HG03135 (cell line): ENCODE measurements around the gene ATP8B3.

Source experiments
- ATAC-seq: cut with Tn5 transposase; IDR thresholded peaks from one replicate; pipeline ENCODE4 v1.9.1; 2021; ENCODE audit warnings: mild to moderate bottlenecking, moderate library complexity; ENCODE audit not compliant: unreplicated experiment

ATP8B3 gene

GRCh38 chr19:1748115-1748872, 63.8 kb downstream of the ATP8B3 start:
- ATAC-seq = no peak

GRCh38 chr19:1747285-1748114, 64.6 kb downstream of the ATP8B3 start:
- no peak for ATAC-seq

DNA sequence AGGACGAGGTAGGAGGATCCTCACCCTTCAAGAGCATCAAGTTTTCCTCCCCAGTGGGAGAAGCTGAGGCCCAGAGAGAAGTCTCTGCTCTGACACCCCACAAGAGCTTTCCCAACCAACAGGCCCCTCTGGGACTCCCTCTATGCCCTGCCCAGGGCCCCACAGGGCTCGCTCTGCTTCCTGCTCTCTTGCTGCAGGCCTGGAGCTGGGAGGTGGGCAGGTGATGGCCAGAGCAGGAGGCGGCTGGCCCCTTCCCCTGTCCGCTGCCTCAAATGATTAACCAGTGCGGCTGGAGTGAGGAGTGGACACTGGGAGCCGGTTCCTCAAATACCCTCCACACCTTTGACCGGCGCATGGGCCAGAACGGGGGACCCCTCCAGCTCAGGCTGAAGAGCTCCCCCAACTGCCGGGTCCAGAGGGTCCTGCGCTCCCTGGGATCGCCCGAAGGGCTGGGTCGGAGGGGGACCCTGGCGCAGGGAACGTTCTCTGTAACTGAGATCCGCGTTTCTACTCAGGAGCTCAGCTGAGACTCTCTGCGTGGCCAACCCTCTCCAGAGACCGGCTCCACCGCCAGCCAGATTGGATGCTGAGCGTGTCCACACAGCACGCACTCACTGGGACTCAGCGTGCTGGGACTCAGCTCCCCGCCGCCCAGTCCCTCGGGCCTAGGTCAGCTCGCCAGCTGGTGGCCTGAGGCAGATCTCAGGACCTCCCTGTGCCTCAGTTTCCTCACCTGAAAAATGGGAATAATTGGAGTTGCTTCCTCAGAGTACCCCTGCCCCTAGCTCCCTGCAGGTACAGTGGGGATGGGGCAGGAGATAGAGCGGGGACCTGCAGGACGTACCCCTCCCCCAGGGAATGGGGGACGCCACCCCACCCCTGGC, 65.4 kb downstream of the ATP8B3 start:
- no peak for ATAC-seq

- ATAC-seq = no peak
These were observed 66.5 kb downstream of the ATP8B3 start for GRCh38 chr19:1745589-1746031.

DNA sequence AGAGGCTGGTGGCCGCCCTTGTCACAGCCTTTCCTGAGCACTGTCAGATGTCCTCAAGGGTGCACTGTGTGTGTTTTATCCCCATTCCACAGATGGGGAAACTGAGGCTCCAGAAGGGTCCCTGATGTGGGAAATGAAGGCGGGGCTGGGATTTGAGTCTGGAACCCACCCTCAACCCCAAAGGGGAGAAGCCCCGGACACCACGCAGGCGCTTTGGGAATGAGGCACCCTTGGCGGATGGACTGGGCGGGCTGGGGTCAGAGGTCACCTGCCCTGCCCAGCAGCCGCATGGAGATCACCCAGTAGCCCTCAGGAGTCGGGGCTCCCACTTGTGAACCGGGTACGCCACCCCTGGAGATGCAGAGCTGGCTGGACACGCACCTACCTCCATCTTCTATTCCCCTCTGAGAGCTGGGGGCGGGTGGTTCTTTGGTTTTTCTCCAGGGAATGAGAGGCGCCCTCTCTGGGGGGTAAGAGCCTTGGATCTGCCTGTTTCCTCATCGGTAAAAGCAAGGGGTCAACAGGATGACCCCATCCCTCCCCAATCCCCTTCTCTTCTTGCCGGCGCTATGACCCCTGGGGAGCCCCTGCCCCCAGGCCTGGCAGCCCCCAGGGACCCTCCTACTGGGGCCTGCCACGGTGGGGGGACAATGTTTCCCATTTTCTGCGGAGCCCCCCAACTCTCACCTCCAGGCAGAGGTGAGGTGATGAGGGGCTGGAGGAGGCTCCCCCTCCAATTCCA, 67.1 kb downstream of the ATP8B3 start:
- ATAC-seq = no peak

DNA sequence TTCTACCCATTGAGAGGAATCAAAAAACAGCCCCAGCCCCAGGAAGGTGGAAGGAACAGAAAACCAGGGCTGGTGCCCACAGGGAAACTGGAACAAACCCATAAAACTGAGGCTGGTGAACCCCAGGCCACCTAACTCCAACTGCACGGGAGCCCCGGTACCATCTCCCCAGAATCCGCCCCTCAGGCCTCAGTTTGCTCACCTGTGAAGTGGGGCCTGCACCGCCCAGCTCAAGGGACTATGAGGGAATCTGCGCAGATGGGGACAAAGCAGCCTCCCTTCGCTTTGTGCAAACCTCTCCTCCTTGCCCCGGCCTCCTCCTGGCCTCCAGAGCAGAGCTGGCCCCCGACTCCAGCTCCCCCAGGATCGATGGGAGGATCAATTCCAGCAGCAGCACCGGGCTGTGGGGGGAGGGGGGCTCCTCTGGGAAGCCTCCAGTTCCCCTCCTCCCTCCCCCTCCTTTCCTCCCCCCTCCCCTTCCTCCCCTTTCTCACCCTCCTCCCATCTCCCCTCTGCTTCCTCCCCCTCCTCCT, 67.9 kb downstream of the ATP8B3 start:
- no peak for ATAC-seq

GRCh38 chr19:1742989-1743696, 68.9 kb downstream of the ATP8B3 start:
- ATAC-seq = no peak

- no peak for ATAC-seq
These were observed 72.0 kb downstream of the ATP8B3 start for GRCh38 chr19:1739960-1740629.

- no peak for ATAC-seq
These were observed 75.1 kb downstream of the ATP8B3 start for GRCh38 chr19:1736927-1737326.

DNA sequence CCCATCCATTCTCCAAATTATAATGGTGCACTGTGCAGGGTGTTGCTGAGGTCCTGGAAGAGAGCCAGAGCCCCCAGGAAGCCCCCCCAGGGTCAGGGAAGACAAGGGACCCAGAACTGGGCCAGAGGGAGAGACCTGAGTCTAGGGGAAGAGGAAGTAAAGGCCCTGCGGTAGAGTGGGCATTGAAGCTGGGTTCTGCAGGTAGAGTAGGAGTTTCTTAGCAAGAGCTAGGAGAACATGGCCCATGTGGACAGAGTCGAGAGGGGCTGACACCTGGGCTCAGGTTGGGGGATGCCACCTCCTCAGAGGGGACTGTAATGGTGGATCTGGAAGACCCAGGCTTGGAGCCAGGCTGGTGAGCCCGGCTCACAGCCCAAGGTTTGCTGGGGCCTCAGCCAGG, 75.8 kb downstream of the ATP8B3 start:
- no peak for ATAC-seq

DNA sequence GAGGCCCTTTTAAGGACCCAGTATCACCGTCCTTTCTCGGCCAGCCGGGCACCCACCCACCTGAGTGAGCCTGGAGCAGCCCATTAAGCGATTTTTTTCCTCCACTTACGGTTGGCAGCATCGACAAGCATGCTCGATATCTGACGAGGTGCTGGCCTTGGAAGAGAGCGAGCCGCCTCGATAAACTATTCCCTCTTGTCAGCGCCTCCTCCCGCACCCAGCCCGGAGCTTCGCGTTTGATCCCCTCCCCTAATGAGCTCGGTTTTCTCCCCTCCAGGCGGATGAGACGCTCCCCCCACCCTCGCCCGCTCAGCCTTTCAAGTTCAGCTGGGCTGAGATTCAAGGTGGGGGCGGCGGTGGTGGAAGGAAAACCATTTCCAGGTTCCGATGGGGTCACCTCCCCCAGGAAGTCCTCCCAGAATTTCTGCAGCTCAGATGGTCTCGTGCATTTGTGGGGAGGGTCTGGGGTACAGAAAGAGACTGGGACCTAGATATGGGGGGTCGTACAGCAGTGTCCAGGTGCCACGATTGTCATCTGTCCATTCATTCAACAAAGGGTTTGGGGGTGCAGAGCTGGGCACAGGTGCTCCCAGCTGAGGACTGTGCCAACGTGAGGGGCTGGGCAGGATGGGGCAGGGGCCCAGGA, 77.6 kb downstream of the ATP8B3 start:
- ATAC-seq = no peak
